Raji (cell line): ENCODE results near the gene PEAK1.

Source experiments
- POLR2A ChIP-seq: IDR thresholded peaks from 2 replicates; pipeline ENCODE4 v1.6.1; 2011; ENCODE audit warnings: low read depth, low read length, control low read depth; ENCODE audit not compliant: insufficient read depth

Gene PEAK1

DNA sequence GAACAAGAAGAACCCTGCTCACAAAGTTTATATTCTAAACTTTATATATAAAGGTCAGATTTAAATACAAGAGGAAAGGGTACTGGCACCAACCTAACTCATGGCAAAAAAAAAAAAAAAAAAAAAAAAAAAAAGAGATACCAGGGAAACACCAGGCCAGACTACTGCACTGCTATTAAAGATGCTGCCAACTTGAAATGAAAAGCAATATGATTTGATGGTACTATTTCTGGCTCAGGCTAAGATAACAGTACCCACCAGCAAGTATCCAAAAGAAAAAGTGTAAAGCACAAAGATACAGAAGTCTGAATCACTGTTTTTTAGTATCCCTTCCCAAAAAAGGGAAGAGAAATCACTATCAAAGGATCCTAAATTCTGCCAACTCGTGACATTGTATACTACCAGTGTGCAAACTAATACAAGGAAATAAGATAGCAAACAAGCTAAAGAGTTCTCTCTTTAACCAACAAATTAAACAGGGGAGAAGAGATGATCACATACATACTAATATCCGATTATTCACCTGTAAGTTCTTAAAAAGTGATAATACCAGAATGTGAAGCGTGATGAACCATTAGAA, 28.4 kb downstream of the PEAK1 start:
- no peak for TF ChIP-seq POLR2A

DNA sequence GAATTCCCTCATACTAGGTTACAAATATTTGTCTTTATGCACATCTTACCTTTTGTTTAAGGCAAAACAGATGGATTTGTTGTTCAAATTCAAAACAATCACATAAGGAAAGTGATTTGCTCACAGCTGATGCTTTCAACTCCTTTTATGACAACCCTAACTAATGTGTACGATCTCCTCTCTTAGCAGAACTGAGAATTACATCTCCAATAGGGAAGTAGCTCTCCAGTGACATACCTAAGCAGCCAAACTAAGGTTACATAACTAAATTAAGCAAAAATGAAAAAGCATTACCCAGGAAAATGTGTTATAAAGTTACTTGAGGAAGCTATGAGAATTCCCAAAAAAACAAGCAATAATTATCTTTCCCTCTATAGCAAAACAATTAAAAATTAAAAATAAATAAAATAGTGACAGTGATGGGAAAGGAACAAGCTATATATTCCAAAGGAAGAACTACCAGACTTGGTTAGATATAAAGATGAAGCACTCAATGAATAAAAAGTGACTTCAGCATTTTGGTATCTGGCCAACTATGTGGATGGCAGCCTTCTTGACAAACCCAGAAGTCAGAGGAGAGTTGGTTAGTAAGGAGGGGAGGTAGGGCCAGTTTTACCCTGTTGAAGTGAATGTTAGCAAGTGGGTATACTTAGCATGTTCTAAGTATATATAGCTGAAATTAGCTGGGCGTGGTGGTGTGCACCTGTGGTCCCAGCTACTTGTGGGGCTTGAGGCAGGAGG, 32.4 kb downstream of the PEAK1 start:
- TF ChIP-seq POLR2A, result no peak

DNA sequence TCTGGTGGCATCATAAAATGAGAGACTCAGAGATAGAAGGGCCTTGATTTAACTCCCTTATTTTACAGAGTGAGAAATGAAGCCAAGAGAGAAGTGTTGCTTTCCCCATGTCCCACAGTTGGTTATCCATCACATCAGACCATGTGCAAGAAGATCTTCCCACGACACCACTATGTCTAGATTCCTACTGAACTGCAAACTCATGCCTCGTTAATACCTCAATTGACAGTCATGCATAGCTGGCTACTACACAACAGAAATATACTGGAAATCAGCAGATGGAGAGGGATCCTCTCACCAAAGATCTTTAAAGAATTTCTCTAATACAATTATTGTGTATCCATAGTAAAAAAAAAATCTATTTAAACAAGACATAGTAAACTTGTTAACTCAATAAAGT, 33.3 kb downstream of the PEAK1 start:
- no peak for TF ChIP-seq POLR2A

DNA sequence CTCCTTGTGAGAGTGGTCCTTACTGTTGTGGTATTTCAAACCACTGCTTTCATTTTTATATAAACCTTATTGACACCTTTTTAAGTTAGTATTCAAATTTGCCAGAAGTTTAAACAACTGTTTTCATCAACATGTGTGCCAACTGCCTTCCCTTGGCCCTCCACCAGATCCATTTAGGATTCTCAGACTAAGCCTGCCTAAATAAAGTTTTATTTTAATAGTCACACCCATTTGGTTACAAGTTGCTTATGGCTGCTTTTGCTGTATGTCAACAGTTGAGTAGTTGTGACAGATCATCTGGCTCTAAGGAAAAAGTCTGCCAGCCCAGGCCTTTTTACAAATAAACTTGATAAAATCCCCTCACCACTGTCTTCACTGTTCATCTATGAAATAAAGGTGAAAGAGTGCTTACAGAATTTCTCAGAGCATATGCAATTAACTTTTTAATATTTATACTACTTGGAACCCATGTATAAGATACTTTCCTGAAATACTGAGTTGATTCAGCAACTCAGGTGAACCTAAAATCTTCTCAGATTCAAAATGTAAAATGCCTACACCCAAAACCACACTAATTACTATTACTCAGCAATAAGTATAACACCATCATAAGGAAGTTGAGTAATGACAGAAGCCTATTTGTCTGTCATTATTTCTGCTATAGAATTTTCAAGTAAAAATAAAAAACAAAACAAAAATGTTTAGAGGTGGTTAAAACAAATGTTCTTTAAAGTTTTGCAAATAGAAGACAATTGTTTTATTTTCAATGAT, 35.1 kb downstream of the PEAK1 start:
- no peak for TF ChIP-seq POLR2A

DNA sequence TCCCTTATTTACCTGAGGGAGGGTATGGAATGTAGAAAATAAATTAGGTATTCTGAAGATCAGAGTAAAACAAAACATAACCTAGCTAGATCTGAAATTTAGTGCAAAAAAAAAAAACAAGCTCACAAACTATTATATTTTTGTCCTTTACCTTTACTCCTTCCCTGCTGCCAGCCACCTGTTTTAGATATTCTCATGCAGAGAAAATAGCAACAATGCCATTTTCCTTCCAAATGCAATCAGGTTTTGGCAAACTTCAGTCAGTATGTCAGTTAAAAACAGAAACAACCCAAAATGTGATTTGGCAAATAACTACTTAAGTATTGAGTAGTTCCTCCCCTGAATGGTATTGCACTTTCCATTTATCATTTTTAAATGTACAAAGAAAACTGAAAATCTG, 35.8 kb downstream of the PEAK1 start:
- no peak for TF ChIP-seq POLR2A

DNA sequence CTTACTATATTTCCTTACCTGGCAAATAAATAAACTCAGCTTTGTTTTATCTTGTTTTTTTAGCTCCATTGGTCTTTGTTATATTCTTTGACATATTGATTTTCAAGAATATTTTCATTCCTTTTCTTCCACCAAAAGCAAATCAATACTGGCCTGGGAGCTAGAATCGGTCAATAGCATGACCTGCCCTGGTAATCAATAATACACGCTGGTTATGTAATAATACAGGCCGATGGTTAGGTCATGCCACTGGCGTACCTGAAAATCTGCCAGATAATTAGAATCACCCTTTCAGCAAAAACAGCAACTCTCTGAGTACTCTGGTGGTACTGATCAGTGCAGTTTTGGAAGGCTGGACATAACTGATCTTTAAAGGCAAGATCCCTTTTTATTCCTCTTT, 39.9 kb downstream of the PEAK1 start:
- TF ChIP-seq POLR2A, result no peak

DNA sequence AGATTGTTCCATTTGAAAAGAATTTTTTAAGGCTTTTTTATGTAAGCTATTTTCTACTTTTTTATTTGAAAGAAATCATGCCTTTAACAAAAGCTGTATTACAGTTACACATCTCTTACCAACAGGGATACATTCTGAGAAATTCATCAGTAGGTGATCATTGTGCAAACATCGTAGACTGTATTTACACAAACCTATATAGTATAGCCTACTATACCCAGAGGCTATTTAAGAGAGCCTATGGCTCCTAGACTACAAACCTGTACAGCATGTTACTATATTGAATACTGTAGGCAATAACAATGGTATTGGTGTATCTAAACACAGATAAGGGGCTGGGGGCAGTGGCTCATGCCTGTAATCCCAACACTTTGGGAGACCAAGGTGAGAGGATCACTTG, 43.1 kb downstream of the PEAK1 start:
- TF ChIP-seq POLR2A, result no peak

DNA sequence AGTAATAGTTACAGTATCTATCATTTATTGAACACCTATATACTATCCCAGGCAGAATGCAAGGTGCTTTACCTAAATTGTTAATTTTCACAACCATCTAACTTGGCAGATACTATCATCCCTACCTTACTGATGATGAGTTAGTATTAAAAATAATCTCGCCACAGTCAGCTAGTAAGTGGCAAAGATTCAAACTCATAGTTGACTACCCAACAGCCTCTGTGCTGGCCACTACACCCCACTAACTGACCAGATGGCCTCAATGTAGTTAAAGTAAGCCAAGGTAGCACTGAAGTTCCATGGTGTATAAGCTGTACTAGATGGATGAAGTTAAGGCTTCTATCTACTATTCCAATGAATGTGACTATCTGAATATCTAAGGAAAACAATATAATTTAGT, 44.8 kb downstream of the PEAK1 start:
- TF ChIP-seq POLR2A, result no peak

DNA sequence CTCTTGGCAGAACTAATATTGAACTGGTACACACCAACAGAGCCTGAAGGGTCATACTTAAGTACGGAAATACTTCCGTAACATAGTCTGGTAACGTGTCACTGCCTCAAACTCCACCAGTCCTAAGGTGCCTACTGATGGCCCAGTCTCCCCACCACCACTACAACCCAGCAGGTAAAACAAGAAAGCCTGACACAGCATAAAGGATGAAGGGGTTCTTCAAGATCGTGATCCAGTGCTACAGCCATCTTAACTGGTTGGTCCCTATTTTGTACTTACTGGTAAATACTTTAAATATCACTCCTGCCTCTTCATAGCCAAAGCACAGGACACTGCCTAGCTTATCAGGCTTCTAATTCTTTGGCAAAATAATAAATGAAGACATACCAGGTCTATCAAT, 46.5 kb downstream of the PEAK1 start:
- no peak for TF ChIP-seq POLR2A

DNA sequence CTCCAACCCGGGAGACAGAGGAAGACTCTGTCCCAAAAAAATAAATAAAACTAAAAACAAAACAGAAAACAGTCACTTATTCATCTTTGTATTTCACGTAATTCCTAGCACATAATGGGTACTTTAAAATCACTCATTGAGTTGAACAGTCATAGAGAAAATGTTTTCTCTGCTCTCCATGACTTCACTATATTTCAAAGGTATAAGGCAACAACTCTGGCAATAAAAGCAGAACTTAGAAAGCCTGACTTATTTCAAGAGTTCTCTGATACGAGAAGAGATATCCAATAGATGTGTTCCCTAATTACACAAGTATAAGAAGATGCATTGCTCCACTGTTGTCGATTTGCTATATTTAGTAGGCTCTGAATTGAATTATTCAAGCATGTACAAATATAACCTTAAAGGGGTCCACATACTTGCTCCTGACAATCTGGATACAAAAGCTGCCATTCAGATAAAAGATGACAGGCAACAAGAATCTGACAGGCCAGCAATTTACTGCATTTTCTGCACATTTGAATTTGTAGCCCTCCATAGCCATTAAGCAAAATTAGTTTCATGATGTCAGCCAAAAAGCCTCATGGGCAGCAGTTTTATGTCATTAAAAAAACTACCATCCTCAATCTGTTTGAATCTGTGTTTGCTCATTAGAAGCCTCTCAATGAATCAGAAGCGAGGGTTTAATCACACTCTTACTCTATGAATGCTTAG, 47.9 kb downstream of the PEAK1 start:
- no peak for TF ChIP-seq POLR2A

DNA sequence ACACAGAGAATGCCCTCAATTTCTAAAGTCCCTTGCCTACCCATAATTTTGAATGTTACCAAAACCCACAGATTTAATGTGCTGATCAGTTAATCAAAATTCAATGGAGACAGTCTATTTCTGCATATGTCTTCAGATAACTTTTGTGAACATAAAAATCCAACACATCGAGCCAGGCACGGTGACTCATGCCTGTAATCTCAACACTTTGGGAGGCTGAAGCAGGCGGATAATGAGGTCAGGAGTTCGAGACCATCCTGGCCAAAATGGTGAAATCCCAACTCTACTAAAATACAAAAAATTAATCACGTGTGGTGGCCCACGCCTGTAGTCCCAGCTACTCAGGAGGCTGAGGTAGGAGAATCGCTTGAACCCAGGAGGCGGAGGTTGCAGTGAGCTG, 49.3 kb downstream of the PEAK1 start:
- TF ChIP-seq POLR2A, result no peak

DNA sequence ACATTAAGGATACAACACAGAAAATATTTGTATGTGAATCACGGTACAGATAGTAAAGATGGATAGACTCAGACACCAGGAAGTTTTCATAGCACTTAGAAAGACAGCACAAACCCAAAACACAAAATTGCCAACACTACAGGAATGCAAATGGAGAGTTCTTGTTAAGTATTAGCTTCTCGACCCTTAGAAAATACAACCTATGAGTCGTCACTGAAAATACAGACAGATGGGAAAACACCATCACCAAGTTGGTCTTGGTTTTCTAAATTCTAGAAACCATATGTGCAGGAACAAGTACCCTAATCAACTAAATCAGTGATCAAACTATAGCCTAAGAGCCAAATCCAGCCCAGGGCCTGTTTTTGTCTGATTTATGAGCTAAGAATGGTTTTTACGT, 50.7 kb downstream of the PEAK1 start:
- no peak for TF ChIP-seq POLR2A

DNA sequence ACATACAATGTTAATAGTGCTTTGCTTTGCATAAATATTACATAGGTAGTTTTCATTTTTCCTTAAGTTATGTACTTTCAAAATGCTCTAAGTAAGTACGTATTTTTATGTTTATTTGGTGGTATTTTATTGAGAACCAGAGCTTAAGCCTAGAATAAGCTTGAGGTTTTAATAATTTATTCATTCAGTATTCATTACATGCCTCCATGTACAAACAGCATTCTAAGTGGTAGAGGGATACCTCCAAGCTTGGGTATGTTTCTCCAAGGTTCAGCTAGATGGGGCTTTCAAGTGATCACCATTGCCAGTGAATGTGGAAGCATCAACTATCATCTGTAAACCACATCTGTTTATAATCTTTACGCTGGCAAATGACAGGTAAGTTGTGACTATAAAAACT, 52.3 kb downstream of the PEAK1 start:
- no peak for TF ChIP-seq POLR2A

DNA sequence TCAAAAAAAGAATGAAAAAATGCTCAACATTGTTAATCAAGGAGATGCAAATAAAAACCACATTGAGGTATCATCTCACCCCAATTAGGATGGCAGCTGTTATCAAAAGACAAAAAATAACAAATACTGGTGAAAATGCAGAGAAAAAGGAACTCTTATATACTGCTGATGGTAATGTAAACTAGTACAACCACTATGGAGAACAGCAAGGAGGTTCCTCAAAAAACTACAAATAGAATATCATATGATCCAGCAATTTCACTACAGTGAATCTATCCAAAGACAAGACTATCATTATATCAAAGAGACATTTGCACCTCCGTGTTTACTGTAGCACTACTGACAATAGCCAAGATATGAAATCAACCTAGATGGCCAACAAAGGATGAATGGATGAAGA, 58.4 kb downstream of the PEAK1 start:
- TF ChIP-seq POLR2A, result no peak

DNA sequence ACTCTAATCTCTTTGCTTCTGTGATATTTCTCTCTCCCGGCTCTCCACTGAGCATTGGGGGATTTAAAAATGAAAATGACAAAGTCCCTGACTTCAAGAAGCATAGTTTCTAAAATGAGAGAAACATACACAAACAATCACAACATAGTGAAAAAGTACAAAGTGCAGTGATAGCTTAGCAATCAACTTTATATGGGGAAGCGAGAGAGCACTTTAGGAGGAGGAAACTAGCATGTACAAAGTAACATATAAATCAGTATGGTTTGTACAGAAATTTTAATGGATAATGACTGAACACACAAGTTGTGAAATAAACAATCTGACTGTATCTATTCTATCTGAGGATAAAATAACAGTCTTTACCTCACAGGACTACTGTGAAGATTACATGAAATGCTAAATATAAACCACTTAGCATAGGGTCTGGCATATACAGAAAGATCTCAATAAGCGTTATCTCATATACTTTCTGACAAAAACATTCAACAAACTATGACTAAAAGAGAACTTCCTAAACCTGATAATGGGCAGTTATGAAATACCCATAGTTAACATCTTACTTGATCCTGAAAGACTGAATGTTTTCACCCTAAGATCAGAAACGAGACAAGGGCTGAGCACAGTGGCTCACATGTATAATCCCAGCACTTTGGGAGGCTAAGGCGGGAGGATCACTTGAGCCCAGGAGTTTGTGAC, 61.2 kb downstream of the PEAK1 start:
- TF ChIP-seq POLR2A, result no peak

DNA sequence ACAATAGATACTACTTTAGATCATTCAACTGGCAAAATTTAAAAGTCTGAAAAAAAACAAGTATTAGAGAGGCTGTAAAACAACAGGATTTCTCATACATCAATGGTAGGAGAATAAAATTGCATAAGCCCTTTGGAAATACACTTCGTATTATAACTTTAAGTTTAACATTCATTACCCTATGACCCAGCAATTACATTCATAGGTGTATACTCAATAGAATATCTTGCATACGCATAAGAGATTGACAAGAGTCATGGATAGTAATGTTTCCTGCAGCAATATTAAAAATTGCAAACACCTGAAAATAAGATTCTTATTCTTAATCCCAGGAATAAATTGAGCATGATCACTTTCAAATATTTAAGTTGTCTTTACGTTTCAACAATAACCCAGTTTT, 63.6 kb downstream of the PEAK1 start:
- TF ChIP-seq POLR2A, result no peak

DNA sequence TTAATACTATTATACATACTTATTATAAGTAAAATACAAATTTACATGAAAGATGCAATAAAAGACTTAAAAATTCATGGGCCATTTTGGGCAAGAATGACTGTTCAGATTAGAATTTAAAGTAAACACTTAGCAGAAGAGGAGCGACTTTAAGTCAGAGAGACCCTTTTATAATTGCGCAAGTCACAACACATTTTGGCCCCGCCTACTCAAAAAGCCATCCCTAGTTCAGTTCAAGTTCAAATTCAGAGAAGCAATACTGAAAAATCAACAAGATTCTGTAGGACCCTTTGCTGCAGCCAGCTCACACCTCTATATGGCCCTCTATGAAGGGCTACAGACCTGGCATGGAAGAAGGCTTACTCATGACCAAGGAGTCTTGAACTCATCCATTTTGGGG, 64.6 kb downstream of the PEAK1 start:
- TF ChIP-seq POLR2A, result no peak
